Measurements from ENCODE around the gene RNF8.

GRCh38 chr6:37306624-37307222 lies 47.1 kb upstream of the RNF8 start:
- TF ChIP-seq CTCF (IDR thresholded peaks at IDR 0.05) (no peak), POLR2AphosphoS5 (IDR thresholded peaks at IDR 0.05) (no peak), POLR2A (IDR thresholded peaks at IDR 0.05) (no peak)

Measured in prostate gland (tissue), 2 donors.